ENCODE data around the gene LHX2. TPM values are rescaled to one million over a fixed set of nuclear protein-coding genes. Genes with fewer than 3 reads are reported as not detected.

The LHX2 gene
- total RNA-seq, 1 experiment from 2014 or later: not detected

DNA sequence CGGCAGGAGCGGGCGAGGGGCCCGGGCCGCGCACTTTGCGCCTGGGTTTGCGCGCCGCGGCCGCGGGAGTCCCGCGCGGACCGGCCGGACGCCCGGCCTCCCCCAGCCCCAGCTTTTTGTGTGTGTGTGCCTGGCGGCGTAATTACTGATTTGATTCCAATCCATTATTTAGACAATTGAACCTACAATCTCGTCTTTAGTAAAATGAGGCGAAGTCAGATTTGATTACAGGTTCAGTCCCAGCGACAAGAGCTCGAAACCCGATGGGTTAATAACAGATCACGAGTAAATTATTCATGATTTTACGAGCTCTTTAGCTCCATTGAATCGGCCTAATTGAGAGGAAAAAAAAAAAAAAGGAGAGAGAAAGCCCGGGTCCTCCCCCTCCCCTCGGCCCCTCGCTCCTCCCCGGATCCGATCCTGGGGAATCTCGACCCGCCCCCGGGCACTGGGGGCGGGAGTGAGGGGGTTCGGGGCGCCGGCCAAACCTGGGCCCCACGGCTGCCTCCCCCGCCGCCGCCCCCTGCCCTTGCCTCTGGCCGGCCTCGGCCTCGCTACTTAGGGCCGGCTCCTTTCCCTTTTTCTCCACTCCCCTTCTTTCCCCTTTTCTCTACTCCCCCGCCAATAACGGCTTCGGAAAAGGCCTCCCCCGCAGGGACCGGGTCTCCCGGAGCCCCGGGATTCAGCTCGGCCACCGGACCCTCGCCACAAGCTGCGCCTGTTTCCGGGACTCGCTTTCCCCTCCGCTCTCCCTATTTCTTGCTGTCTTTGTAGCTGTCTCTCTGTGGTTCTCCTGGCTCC lies 6.6 kb downstream of the LHX2 start:
- H2AFZ ChIP-seq (ENCODE audit: low read length): no peak overlapping the region
- Mint-ChIP-seq H3K36me3 (ENCODE audit: insufficient read depth in 1 of 3, low read depth in 3 of 3) (peaks cover 0 to 2% (median 0%) of the 10 kb centered on the region in 3 experiments; a peak in 4 of 7 replicates), H3K27me3 (ENCODE audit: low read depth) (peaks cover 99% of the 10 kb centered on the region), H3K4me3 (peak overlapping the region; percentile 47 to 84), H3K27ac (no peak overlapping the region; a peak in 2 of 7 replicates), H3K4me1 (peaks cover 38 to 68% of the 10 kb centered on the region in 2 experiments), H3K9me3 (peaks cover 0 to 2% of the 10 kb centered on the region in 2 experiments; a peak in 2 of 5 replicates)
- no peaks in the 10 kb centered on the region for H3K79me2 ChIP-seq (ENCODE audit: insufficient read depth, low read length)
- H3K9me3 ChIP-seq (ENCODE audit: control insufficient read depth, low read depth, low read length): no peaks in the 10 kb centered on the region
- peaks cover 9% of the 10 kb centered on the region for H3K23me2 ChIP-seq (ENCODE audit: insufficient read length, low read depth, low read length, poor library complexity, severe bottlenecking)
- H3K4me2 ChIP-seq (ENCODE audit: insufficient read depth, insufficient read length, low read length): peak overlapping the region; percentile 68
- H2AK5ac ChIP-seq (ENCODE audit: insufficient read length, low read length): no peak overlapping the region
- no peak overlapping the region for H3K23ac ChIP-seq (ENCODE audit: insufficient read length, low read depth, low read length)
- peaks cover 3% of the 10 kb centered on the region for H4K20me1 ChIP-seq (ENCODE audit: control insufficient read depth, insufficient read depth, insufficient read length)
- H3K4me1 ChIP-seq (ENCODE audit: insufficient read depth, low read length): no peaks in the 10 kb centered on the region
- peak; percentile 55 for DNase-seq
- H3K27ac ChIP-seq (ENCODE audit: insufficient read length, low read depth, low read length): no peak overlapping the region
- H3K27me3 ChIP-seq (ENCODE audit: insufficient read depth, low read length): peaks cover 74% of the 10 kb centered on the region
- no peak overlapping the region for H3K9ac ChIP-seq (ENCODE audit: extremely low read depth, insufficient read length, low read length)
- H4K5ac ChIP-seq (ENCODE audit: insufficient read length, low read depth, low read length): no peak overlapping the region
- no peak overlapping the region for H4K8ac ChIP-seq (replicated peaks; ENCODE audit: insufficient read length, low read depth, low read length)
- H3K79me1 ChIP-seq (ENCODE audit: insufficient read depth, low read depth, low read length, poor library complexity, severe bottlenecking): no peaks in the 10 kb centered on the region
- no peak overlapping the region for H3K4ac ChIP-seq (ENCODE audit: low read depth, low read length)
- no peak overlapping the region for H3K56ac ChIP-seq (ENCODE audit: insufficient read length, low read depth, low read length)
- H2BK5ac ChIP-seq (ENCODE audit: insufficient read length, low read length): no peak overlapping the region
- no peak overlapping the region for H2BK15ac ChIP-seq (ENCODE audit: low read depth, low read length)
- H2BK12ac ChIP-seq (ENCODE audit: insufficient read length, low read depth, low read length): no peak overlapping the region
- no peak overlapping the region for H2BK120ac ChIP-seq (ENCODE audit: low read depth, low read length, poor library complexity, severe bottlenecking)
- no peak overlapping the region for H4K91ac ChIP-seq (ENCODE audit: insufficient read length, low read depth, low read length)
- WGBS (ENCODE audit: extremely low coverage, insufficient read length, low lambda C conversion rate): no CpG with 5 or more reads among the region's 64 CpGs
- H3T11ph ChIP-seq (ENCODE audit: low read length): no peak overlapping the region
- no peak overlapping the region for H3K14ac ChIP-seq (ENCODE audit: insufficient read depth, low read length)
- TF ChIP-seq CTCF (conservative IDR thresholded peaks at IDR 0.05): no peak
- H2BK20ac ChIP-seq (ENCODE audit: low read depth, low read length, poor library complexity, severe bottlenecking): no peak overlapping the region
- no peak overlapping the region for H3K18ac ChIP-seq (ENCODE audit: insufficient read length, low read depth, low read length)

All from H9 (cell line).